Spleen (tissue), 7 donors: ENCODE results near the gene GRIK5.

Experiments used
- POLR2A ChIP-seq, 3 donors: fragments of 450-650 bp; IDR thresholded peaks; one replicate each; pipeline ENCODE4 v1.5.1; 2017; ENCODE audit warnings: antibody characterized with exemption in 3 of 3, mild to moderate bottlenecking in 1 of 3
- TF ChIP-seq, protein P1 (sequence below), 11 experiments: fragments of 200-600 bp in 7 of 11; fragments of 450-650 bp in 4 of 11; sonication (generic) in 4 of 11; IDR thresholded peaks in 8 of 11; conservative IDR thresholded peaks in 3 of 11; 1 replicate in 7 of 11; 2 replicates in 4 of 11; pipeline versions ENCODE4 v1.4.0 to v1.8.0; 2016 to 2021; ENCODE audit warnings: antibody characterized with exemption in 11 of 11, inconsistent platforms in 4 of 11, mild to moderate bottlenecking in 1 of 11
- donor health status: DM: no; HTN: no; CAD: no; lungs with moderate emphysema.
- donor health status: DM: no; HTN: no; CAD: no.
- donor health status: DM: no; HTN: no; CAD: no.

DNA sequence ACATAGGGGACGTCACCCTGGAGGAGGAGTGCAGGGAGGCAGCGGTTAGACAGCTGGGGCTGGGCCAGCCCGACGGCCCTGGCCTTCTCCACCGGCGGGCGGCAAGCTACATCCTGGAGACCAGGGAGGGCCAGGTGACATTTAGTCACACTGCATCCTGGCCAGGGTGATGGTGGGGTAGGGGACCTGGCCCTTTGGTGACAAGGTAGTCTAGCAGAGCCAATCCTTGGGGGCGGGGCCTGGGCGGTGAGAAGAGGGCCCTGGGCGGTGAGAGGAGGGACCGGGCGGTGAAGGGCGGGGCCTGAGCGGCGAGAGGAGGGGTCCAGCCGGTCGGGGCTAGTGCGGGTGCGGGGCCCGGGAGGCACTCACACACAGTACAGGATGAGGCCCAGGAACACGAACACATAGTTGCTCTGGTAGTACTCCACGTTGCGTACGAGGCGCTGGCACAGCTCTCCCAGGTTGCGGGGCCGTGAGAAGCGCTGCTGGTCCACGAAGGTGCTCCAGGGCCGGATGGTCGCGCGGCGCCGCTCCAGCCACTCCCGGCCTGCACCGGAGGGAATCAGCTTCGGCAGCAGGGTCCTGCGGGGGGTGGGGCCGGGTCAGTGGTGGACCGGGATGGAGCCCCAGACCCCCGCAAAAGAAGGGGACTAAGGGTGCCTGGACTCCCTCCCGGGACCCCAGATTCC is 111.5 kb downstream of the GRIK5 start:
- no peak for TF ChIP-seq POLR2A (IDR thresholded peaks at IDR 0.05)
- TF ChIP-seq, protein P1, sequence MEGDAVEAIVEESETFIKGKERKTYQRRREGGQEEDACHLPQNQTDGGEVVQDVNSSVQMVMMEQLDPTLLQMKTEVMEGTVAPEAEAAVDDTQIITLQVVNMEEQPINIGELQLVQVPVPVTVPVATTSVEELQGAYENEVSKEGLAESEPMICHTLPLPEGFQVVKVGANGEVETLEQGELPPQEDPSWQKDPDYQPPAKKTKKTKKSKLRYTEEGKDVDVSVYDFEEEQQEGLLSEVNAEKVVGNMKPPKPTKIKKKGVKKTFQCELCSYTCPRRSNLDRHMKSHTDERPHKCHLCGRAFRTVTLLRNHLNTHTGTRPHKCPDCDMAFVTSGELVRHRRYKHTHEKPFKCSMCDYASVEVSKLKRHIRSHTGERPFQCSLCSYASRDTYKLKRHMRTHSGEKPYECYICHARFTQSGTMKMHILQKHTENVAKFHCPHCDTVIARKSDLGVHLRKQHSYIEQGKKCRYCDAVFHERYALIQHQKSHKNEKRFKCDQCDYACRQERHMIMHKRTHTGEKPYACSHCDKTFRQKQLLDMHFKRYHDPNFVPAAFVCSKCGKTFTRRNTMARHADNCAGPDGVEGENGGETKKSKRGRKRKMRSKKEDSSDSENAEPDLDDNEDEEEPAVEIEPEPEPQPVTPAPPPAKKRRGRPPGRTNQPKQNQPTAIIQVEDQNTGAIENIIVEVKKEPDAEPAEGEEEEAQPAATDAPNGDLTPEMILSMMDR (IDR thresholded peaks at IDR 0.05 in 8 of 11, conservative IDR thresholded peaks at IDR 0.05 in 3 of 11), result no peak
